Ascending aorta (tissue), 2 donors: Measurements from ENCODE around the gene LRRC42. TPM values are rescaled to one million over a fixed set of nuclear protein-coding genes. Genes with fewer than 3 reads are reported as not detected.

Experiments
- DNase-seq, 2 donors: peaks; one replicate each; pipeline ENCODE4 v3.0.0-alpha.2; 2019; ENCODE audit warnings: low spot score in 2 of 2
- H3K27ac ChIP-seq, 2 donors: fragments of 200-600 bp; sonication (generic); one replicate each; pipeline ENCODE4 v1.5.1; 2016 to 2017; ENCODE audit warnings: mild to moderate bottlenecking in 1 of 2
- H3K27me3 ChIP-seq: fragments of 200-600 bp; sonication (generic); one replicate; pipeline ENCODE4 v1.5.1; 2017
- H3K36me3 ChIP-seq, 2 donors: fragments of 200-600 bp; sonication (generic); one replicate each; pipeline ENCODE4 v1.5.1; 2016
- H3K4me1 ChIP-seq, 2 donors: fragments of 200-600 bp; sonication (generic); one replicate each; pipeline ENCODE4 v1.5.1; 2016 to 2017; ENCODE audit warnings: mild to moderate bottlenecking in 1 of 2
- H3K4me3 ChIP-seq, 2 donors: fragments of 200-600 bp; sonication (generic); one replicate each; pipeline ENCODE4 v1.5.1; 2016 to 2017; ENCODE audit warnings: mild to moderate bottlenecking in 1 of 2
- H3K9me3 ChIP-seq, 2 donors: fragments of 200-600 bp; sonication (generic); one replicate each; pipeline ENCODE4 v1.5.1; 2016
- CTCF ChIP-seq, 3 experiments: fragments of 200-600 bp in 2 of 3; fragments of 450-650 bp in 1 of 3; sonication (generic) in 2 of 3; IDR thresholded peaks; one replicate each; pipeline ENCODE4 v1.5.1; 2016 to 2019; ENCODE audit warnings: antibody characterized with exemption in 3 of 3, mild to moderate bottlenecking in 1 of 3, moderate library complexity in 1 of 3
- intact Hi-C: fragments of 100-400 bp; cut with DNase I; formaldehyde crosslinking; loops from one replicate; pipeline ENCODE4 v1.15.1; 2023
- total RNA-seq: library from RNA; depleted of rRNA; stranded (reverse); fragments of >200 nt; gene quantifications from one replicate; pipeline ENCODE4 v1.1.0, GENCODE V29; 2016

Gene LRRC42
- total RNA-seq, 1 donor from 2014 or later = 28.2 TPM

- Histone ChIP-seq H3K27ac (peak overlapping the region in 1 of 2 donors; percentile 23), H3K9me3 (no peaks in the 10 kb centered on the region), H3K4me1 (no peaks in the 10 kb centered on the region), H3K27me3 (no peaks in the 10 kb centered on the region), H3K4me3 (no peak overlapping the region), H3K36me3 (peaks cover 46 to 47% of the 10 kb centered on the region in 2 donors)
- intact Hi-C loops = loop anchor here (5.0 kb wide), 1 partner anchor 94 kb away; no protein-coding TSS in a partner anchor
- no peak for DNase-seq
- no peak for TF ChIP-seq CTCF (IDR thresholded peaks at IDR 0.05)
Observed at GRCh38 chr1:53956308-53957168, 10.4 kb downstream of the LRRC42 start.

- no peak for TF ChIP-seq CTCF (IDR thresholded peaks at IDR 0.05)
- peaks cover 50 to 53% of the 10 kb centered on the region in 2 donors for H3K36me3 ChIP-seq
Observed at GRCh38 chr1:53957194-53957818, 11.2 kb downstream of the LRRC42 start.

GRCh38 chr1:53959664-53960250 is 13.6 kb downstream of the LRRC42 start:
- Histone ChIP-seq H3K4me1 (no peaks in the 10 kb centered on the region), H3K4me3 (no peak overlapping the region), H3K36me3 (peaks cover 47 to 50% of the 10 kb centered on the region in 2 donors), H3K27ac (no peak overlapping the region), H3K27me3 (no peaks in the 10 kb centered on the region), H3K9me3 (no peaks in the 10 kb centered on the region)
- intact Hi-C loops = loop anchor here (5.0 kb wide), 1 partner anchor 97 kb away; no protein-coding TSS in a partner anchor
- TF ChIP-seq CTCF (IDR thresholded peaks at IDR 0.05) = peak in 2 of 3 experiments; percentile 32 to 47
- no peak for DNase-seq

More at GRCh38 chr1:53957194-53957818, 11.2 kb downstream of the LRRC42 start:
- no peaks in the 10 kb centered on the region for H3K4me1 ChIP-seq
- H3K27me3 ChIP-seq = no peaks in the 10 kb centered on the region
- H3K4me3 ChIP-seq = no peak overlapping the region
- H3K9me3 ChIP-seq = no peaks in the 10 kb centered on the region
- peak overlapping the region in 1 of 2 donors; percentile 23 for H3K27ac ChIP-seq
- no peak for DNase-seq
- intact Hi-C loops = loop anchor here (5.0 kb wide), 1 partner anchor 95 kb away; no protein-coding TSS in a partner anchor

GRCh38 chr1:53962395-53962794 is 16.2 kb downstream of the LRRC42 start:
- no peak for TF ChIP-seq CTCF (IDR thresholded peaks at IDR 0.05)
- H3K27me3 ChIP-seq = no peaks in the 10 kb centered on the region
- intact Hi-C loops = no loop called here
- H3K36me3 ChIP-seq = peaks cover 51 to 57% of the 10 kb centered on the region in 2 donors
- no peaks in the 10 kb centered on the region for H3K9me3 ChIP-seq
- no peak for DNase-seq
- no peaks in the 10 kb centered on the region for H3K4me1 ChIP-seq
- H3K4me3 ChIP-seq = no peak overlapping the region
- no peak overlapping the region for H3K27ac ChIP-seq

- peaks cover 51 to 68% of the 10 kb centered on the region in 2 donors for H3K36me3 ChIP-seq
- no peak overlapping the region for H3K27ac ChIP-seq
- no peaks in the 10 kb centered on the region for H3K27me3 ChIP-seq
- H3K4me1 ChIP-seq = no peaks in the 10 kb centered on the region
- no peaks in the 10 kb centered on the region for H3K9me3 ChIP-seq
- no peak overlapping the region for H3K4me3 ChIP-seq
- no peak for DNase-seq
- no peak for TF ChIP-seq CTCF (IDR thresholded peaks at IDR 0.05)
- intact Hi-C loops = no loop called here
Observed at GRCh38 chr1:53963460-53963859, 17.3 kb downstream of the LRRC42 start.
